22Rv1 (cell line): Measurements from ENCODE around the gene NEURL1.

Experiments
- H3K27ac ChIP-seq: fragments of 450-650 bp; 2 replicates; pipeline ENCODE4 v1.5.1; 2017
- ZFX ChIP-seq: fragments of 450-650 bp; IDR thresholded peaks from 2 replicates; pipeline ENCODE4 v1.6.1; 2017; ENCODE audit warnings: antibody characterized with exemption, borderline replicate concordance
- TF ChIP-seq, protein P1 (sequence below): fragments of 450-650 bp; IDR thresholded peaks from 2 replicates; pipeline ENCODE4 v1.5.1; 2017; ENCODE audit warnings: mild to moderate bottlenecking

NEURL1 gene, protein sequence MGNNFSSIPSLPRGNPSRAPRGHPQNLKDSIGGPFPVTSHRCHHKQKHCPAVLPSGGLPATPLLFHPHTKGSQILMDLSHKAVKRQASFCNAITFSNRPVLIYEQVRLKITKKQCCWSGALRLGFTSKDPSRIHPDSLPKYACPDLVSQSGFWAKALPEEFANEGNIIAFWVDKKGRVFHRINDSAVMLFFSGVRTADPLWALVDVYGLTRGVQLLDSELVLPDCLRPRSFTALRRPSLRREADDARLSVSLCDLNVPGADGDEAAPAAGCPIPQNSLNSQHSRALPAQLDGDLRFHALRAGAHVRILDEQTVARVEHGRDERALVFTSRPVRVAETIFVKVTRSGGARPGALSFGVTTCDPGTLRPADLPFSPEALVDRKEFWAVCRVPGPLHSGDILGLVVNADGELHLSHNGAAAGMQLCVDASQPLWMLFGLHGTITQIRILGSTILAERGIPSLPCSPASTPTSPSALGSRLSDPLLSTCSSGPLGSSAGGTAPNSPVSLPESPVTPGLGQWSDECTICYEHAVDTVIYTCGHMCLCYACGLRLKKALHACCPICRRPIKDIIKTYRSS

DNA sequence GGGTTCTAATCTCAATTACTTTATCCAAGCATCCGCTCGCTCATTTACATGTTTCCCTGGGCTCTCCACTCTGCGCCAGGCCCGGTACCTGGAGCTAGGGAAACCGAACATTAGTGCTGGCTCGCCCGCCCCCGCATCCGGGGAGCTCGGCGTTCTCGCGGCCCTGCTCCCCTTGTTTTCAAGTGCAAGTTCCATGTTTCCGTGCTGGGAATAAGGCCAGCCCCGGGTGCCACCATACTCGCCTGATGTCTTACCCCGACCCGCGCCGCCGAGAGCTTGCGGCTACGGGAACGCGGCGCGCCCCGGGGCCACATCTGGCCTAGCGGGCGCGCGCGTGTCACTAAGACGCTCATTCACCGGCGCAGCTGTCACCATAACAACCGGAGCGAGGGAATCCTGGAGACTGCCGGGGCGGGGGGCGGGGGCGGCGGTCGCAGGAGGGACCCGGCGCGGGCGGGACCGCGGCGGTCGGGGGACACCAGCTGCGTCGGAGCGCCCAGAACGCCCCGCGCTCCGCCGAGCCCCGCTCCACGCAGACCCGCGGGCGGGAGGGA lies at the start of gene NEURL1:
Gene NEURL1 (plus strand): TSS at position 344 of the 554 bp plus-strand sequence. CDS start 683 bp downstream, outside the sequence.
- TF ChIP-seq, protein P1, sequence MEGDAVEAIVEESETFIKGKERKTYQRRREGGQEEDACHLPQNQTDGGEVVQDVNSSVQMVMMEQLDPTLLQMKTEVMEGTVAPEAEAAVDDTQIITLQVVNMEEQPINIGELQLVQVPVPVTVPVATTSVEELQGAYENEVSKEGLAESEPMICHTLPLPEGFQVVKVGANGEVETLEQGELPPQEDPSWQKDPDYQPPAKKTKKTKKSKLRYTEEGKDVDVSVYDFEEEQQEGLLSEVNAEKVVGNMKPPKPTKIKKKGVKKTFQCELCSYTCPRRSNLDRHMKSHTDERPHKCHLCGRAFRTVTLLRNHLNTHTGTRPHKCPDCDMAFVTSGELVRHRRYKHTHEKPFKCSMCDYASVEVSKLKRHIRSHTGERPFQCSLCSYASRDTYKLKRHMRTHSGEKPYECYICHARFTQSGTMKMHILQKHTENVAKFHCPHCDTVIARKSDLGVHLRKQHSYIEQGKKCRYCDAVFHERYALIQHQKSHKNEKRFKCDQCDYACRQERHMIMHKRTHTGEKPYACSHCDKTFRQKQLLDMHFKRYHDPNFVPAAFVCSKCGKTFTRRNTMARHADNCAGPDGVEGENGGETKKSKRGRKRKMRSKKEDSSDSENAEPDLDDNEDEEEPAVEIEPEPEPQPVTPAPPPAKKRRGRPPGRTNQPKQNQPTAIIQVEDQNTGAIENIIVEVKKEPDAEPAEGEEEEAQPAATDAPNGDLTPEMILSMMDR = no peak
- no peak for TF ChIP-seq ZFX
- H3K27ac ChIP-seq = no peak within 1 kb of the TSS

DNA sequence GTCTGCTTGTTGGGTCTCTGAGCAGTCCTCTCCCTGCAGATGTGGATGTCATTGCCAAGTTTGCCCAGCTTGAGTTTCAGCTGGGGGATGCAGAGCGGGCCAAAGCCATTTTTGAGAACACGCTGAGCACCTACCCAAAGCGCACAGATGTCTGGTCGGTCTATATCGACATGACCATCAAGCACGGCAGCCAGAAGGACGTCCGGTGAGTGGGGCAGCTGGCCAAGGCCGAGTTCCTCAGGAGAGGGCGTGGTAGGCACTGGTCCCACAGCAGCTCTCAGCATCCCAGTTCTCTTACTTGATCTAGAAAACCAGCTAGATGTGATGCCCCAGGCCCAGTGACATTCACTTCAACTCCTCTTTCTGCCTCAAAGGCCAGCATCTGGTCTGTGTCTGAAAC lies 49.0 kb upstream of the NEURL1 start:
- TF ChIP-seq, protein P1 = no peak
- no peak for TF ChIP-seq ZFX

DNA sequence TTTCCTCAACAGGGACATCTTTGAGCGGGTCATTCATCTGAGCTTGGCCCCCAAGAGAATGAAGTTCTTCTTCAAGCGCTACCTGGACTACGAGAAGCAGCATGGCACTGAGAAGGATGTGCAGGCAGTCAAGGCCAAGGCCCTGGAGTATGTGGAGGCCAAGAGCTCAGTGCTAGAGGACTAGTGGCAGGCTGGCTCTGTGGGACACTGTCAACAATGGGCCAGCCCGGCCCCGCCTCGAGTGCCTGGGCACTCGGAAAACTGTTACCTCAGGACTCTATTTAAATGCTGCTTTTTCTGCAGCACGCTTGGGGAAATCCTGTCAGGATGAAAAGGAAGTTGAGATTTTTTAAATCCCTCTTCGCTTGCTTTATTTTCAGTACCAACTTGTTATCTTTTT lies 48.1 kb upstream of the NEURL1 start:
- H3K27ac ChIP-seq = 0 out of 2 replicates have a peak overlapping the region, but pooled peaks have one; percentile 25
- TF ChIP-seq ZFX = no peak
- TF ChIP-seq, protein P1 = no peak

More for the DNA sequence above, 49.0 kb upstream of the NEURL1 start:
- H3K27ac ChIP-seq = no peak overlapping the region

DNA sequence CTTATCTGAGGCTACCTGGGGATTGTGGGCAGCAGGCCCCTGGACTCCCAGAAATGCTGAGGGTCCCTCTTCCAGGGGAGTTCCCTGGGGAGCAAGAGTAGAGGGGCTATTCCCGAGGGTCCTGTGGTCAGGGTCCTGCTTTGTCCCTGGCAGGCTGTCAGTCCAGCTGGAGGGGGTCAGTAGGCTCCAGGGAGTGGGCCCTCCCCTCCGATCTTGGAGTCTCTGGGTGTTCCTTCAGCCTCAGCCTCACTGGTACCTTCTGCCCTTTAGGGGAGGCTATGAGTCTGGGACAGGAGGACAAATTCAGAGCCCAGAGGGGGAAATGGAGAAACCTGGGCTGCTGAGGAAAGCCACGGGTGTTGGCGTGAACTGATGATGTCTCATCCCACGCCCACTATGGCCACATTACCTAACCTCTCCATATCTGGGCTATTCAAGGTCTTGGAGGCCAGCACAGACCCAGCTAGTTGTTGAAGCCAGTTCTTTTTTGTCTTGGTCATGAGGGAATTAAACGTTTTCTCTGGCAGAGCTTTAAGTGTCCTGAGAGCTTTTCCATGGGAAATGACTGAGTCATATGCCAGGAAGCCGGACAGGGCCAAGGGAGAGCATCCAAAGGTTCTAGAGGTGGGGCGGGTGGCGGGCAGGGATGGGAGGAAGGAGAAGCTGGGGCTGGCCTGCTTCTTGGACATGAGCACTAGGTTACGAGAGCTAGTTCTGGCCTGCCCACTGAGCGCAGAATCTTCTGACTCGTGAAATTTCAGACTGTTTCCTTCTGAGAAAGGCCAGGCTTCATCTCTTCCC lies 47.5 kb upstream of the NEURL1 start:
- H3K27ac ChIP-seq = peak overlapping the region; percentile 25; the same call in 1 of the 2 replicates

DNA sequence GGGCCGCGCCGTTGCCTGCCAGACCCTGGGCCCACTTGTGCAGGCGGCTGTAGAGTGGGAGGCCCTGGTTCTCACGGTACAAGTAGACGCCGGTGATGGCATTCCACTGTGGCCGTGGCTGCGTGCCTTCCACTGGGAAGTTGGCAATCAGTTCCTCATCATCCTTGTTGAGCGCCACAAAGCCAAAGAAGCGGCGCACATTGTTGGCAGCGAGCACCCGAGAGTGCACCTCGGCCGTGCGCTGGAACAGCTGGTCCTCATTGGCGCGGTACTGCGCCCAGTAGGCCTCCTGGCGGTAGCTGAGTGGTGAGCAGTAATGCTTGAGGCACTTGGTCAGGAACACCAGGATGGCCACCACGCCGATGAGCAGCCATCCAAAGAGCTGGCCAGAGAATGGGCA lies 46.3 kb upstream of the NEURL1 start:
- 0 out of 2 replicates have a peak overlapping the region, but pooled peaks have one; percentile 25 for H3K27ac ChIP-seq
- TF ChIP-seq ZFX = no peak

More for the DNA sequence above, 47.5 kb upstream of the NEURL1 start:
- no peak for TF ChIP-seq ZFX
- TF ChIP-seq, protein P1 = no peak

DNA sequence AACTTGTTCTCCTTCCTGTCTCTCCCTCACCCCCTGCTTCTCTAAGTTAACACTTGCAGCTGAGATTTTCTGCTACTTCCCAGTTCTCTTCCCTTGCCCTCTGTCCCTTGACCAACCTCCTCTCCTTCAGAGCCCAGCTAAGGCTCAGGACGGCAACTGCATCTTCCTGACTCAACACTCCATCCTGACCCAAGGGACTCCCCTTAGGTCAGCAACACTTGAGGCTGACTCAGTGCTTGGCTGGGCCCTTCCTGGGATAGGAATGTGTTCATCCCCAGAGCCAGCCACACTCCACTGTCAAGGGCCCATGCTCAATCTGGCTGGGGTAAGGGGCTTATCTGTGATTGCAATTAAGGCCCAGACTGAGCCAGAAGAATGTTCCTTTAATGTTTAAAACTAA lies 44.8 kb upstream of the NEURL1 start:
- H3K27ac ChIP-seq = peak overlapping the region; percentile 17; the same call in 1 of the 2 replicates
- TF ChIP-seq ZFX = no peak
- TF ChIP-seq, protein P1 = no peak
